CD4-positive, alpha-beta T cell treated with Interleukin-15 for 1 hour (primary cell): ENCODE data around the gene ZFAND6.
"Not testable (repeated sequence)": the region's sequence is repeated elsewhere in the genome, so short reads cannot be mapped to it uniquely, and the experiment has no call there.

Experiments
- DNase-seq: peaks from one replicate; pipeline ENCODE4 v3.0.0-alpha.2; 2020

Gene ZFAND6

GRCh38 chr15:80152180-80152895, 92.9 kb downstream of the ZFAND6 start:
- DNase-seq = peak; percentile 96

GRCh38 chr15:80152896-80153876, 93.7 kb downstream of the ZFAND6 start, which contains the start of gene FAH:
FAH (plus strand) TSS chr15:80152999; CDS start chr15:80153055, 56 bp downstream.
- DNase-seq = no peak

- DNase-seq = no peak
These were observed 94.4 kb downstream of the ZFAND6 start for GRCh38 chr15:80153900-80154299.

- DNase-seq = no peak
These were observed 94.9 kb downstream of the ZFAND6 start for GRCh38 chr15:80154336-80154735.

- DNase-seq = no peak
These were observed 95.5 kb downstream of the ZFAND6 start for GRCh38 chr15:80155001-80155377.

- DNase-seq = not testable (repeated sequence)
These were observed 96.1 kb downstream of the ZFAND6 start for GRCh38 chr15:80155378-80156175.

- DNase-seq = no peak
These were observed 96.8 kb downstream of the ZFAND6 start for GRCh38 chr15:80156176-80156720.

GRCh38 chr15:80157215-80157614, 97.7 kb downstream of the ZFAND6 start:
- no peak for DNase-seq

GRCh38 chr15:80159301-80159700, 99.8 kb downstream of the ZFAND6 start:
- DNase-seq = no peak

GRCh38 chr15:80159811-80160569, 100.5 kb downstream of the ZFAND6 start:
- DNase-seq = no peak

GRCh38 chr15:80160570-80161156, 101.2 kb downstream of the ZFAND6 start:
- DNase-seq = peak; percentile 69

GRCh38 chr15:80161468-80162016, 102.1 kb downstream of the ZFAND6 start:
- no peak for DNase-seq

- no peak for DNase-seq
These were observed 102.6 kb downstream of the ZFAND6 start for GRCh38 chr15:80162059-80162554.

- DNase-seq = no peak
These were observed 103.7 kb downstream of the ZFAND6 start for GRCh38 chr15:80163217-80163616.

- no peak for DNase-seq
These were observed 104.4 kb downstream of the ZFAND6 start for GRCh38 chr15:80163897-80164296.

GRCh38 chr15:80167936-80168335, 108.5 kb downstream of the ZFAND6 start:
- no peak for DNase-seq

- no peak for DNase-seq
These were observed 108.9 kb downstream of the ZFAND6 start for GRCh38 chr15:80168421-80168820.

GRCh38 chr15:80169768-80170357, 110.4 kb downstream of the ZFAND6 start:
- DNase-seq = no peak

GRCh38 chr15:80170596-80170995, 111.1 kb downstream of the ZFAND6 start:
- DNase-seq = no peak

- no peak for DNase-seq
These were observed 112.3 kb downstream of the ZFAND6 start for GRCh38 chr15:80171787-80172186.

- no peak for DNase-seq
These were observed 112.9 kb downstream of the ZFAND6 start for GRCh38 chr15:80172401-80172800.
